H1 (cell line): ENCODE measurements around the gene FOXC2. TPM values are rescaled to one million over a fixed set of nuclear protein-coding genes. Genes with fewer than 3 reads are reported as not detected.

Experiments used
- BACH1 ChIP-seq: IDR thresholded peaks from 2 replicates; pipeline ENCODE4 v1.6.1; 2012; ENCODE audit warnings: low read length, improper control_type of control experiment
- CEBPB ChIP-seq: IDR thresholded peaks from 2 replicates; pipeline ENCODE4 v1.6.1; 2012; ENCODE audit warnings: low read depth, low read length
- CHD1 ChIP-seq: IDR thresholded peaks from 2 replicates; pipeline ENCODE4 v1.6.1; 2012; ENCODE audit warnings: low read depth, low read length, improper control_type of control experiment
- CHD2 ChIP-seq: IDR thresholded peaks from 2 replicates; pipeline ENCODE4 v1.6.1; 2012; ENCODE audit warnings: low read length, improper control_type of control experiment
- CTBP2 ChIP-seq: IDR thresholded peaks from 2 replicates; pipeline ENCODE4 v1.7.0; 2011; ENCODE audit warnings: borderline replicate concordance, mild to moderate bottlenecking, moderate library complexity, mixed read lengths, low read length; ENCODE audit not compliant: insufficient read depth, insufficient read length
- GTF2F1 ChIP-seq: IDR thresholded peaks from 2 replicates; pipeline ENCODE4 v1.6.1; 2012; ENCODE audit warnings: low read depth, low read length, improper control_type of control experiment, borderline replicate concordance
- KDM1A ChIP-seq: fragments of 200-600, 300-600 bp; sonication (generic); IDR thresholded peaks from 2 replicates; pipeline ENCODE4 v1.7.1; 2016; ENCODE audit warnings: mild to moderate bottlenecking, low read length, borderline replicate concordance
- MAFK ChIP-seq: IDR thresholded peaks from 2 replicates; pipeline ENCODE4 v1.6.1; 2012; ENCODE audit warnings: low read depth, mild to moderate bottlenecking, improper control_type of control experiment, low read length
- SIN3A ChIP-seq, 2 experiments: IDR thresholded peaks in 1 of 2; conservative IDR thresholded peaks in 1 of 2; 2 replicates each; pipeline ENCODE4 v1.6.1; 2011 to 2012; ENCODE audit warnings: low read length in 2 of 2, improper control_type of control experiment in 1 of 2, low read depth in 1 of 2, mild to moderate bottlenecking in 1 of 2
- SUZ12 ChIP-seq: fragments of 200-600 bp; sonication (generic); IDR thresholded peaks from 2 replicates; pipeline ENCODE4 v1.6.1; 2012; ENCODE audit warnings: mild to moderate bottlenecking, inconsistent platforms, low read length, moderate library complexity, mixed read lengths
- TAF1 ChIP-seq: IDR thresholded peaks from 2 replicates; pipeline ENCODE4 v1.6.1; 2011; ENCODE audit warnings: mild to moderate bottlenecking, low read depth, low read length
- YY1 ChIP-seq: IDR thresholded peaks from 2 replicates; pipeline ENCODE4 v1.6.1; 2011; ENCODE audit warnings: low read depth, mild to moderate bottlenecking, low read length
- polyA plus RNA-seq, 7 experiments: library from polyadenylated mRNA; depleted of rRNA in 3 of 7; stranded (reverse) in 5 of 7; unstranded in 2 of 7; fragments of >200 nt in 5 of 7; fragments of 200-250 nt in 2 of 7; gene quantifications; 1 replicate in 5 of 7; 2 replicates in 1 of 7; 4 replicates in 1 of 7; pipeline versions ENCODE4 v1.2.1 to v1.2.3, GENCODE V29; 2011 to 2013; ENCODE audit warnings: missing spikeins in 2 of 7, mixed read lengths in 2 of 7
- total RNA-seq: library from RNA; stranded (reverse); fragmentation: NEBNext Ultra II Directional; extraction: Animal tissue kit (Norgen Biotek cat#: 25700); gene quantifications from 2 replicates; pipeline ENCODE4 v1.2.1, GENCODE V29; 2021
- TF ChIP-seq, protein P1 (sequence below): fragments of 300-600 bp; sonication (generic); IDR thresholded peaks from 2 replicates; pipeline ENCODE4 v1.7.1; 2012; ENCODE audit warnings: low read length, moderate library complexity, mild to moderate bottlenecking, inconsistent platforms; ENCODE audit not compliant: insufficient replicate concordance

The FOXC2 gene
- total and polyA plus RNA-seq, 2 of the 8 experiments (the other 6 are each of a cell fraction or from before 2014, with no cell fraction given): 0.09 TPM; not detected in 1

DNA sequence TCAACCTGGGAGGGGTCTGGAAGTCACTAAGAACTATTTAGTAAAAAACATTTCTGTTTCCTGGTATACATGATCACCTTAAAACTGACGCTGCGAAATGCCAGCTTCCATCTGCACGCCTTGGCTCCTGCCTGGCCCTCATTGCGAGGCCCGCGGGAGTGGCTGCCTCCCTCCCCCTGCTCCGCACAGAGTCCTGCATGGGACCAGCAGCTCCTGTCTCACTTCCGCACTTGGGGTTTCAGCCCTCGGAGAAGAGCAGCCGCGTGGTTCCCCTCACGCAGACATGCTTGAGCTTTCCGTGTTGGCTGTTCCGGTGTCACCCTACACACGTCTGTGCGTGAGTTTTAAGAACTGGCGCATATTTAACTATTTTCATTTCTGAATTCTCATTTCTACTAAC is 30.0 kb upstream of the FOXC2 start (continued):
- TF ChIP-seq, protein P1, sequence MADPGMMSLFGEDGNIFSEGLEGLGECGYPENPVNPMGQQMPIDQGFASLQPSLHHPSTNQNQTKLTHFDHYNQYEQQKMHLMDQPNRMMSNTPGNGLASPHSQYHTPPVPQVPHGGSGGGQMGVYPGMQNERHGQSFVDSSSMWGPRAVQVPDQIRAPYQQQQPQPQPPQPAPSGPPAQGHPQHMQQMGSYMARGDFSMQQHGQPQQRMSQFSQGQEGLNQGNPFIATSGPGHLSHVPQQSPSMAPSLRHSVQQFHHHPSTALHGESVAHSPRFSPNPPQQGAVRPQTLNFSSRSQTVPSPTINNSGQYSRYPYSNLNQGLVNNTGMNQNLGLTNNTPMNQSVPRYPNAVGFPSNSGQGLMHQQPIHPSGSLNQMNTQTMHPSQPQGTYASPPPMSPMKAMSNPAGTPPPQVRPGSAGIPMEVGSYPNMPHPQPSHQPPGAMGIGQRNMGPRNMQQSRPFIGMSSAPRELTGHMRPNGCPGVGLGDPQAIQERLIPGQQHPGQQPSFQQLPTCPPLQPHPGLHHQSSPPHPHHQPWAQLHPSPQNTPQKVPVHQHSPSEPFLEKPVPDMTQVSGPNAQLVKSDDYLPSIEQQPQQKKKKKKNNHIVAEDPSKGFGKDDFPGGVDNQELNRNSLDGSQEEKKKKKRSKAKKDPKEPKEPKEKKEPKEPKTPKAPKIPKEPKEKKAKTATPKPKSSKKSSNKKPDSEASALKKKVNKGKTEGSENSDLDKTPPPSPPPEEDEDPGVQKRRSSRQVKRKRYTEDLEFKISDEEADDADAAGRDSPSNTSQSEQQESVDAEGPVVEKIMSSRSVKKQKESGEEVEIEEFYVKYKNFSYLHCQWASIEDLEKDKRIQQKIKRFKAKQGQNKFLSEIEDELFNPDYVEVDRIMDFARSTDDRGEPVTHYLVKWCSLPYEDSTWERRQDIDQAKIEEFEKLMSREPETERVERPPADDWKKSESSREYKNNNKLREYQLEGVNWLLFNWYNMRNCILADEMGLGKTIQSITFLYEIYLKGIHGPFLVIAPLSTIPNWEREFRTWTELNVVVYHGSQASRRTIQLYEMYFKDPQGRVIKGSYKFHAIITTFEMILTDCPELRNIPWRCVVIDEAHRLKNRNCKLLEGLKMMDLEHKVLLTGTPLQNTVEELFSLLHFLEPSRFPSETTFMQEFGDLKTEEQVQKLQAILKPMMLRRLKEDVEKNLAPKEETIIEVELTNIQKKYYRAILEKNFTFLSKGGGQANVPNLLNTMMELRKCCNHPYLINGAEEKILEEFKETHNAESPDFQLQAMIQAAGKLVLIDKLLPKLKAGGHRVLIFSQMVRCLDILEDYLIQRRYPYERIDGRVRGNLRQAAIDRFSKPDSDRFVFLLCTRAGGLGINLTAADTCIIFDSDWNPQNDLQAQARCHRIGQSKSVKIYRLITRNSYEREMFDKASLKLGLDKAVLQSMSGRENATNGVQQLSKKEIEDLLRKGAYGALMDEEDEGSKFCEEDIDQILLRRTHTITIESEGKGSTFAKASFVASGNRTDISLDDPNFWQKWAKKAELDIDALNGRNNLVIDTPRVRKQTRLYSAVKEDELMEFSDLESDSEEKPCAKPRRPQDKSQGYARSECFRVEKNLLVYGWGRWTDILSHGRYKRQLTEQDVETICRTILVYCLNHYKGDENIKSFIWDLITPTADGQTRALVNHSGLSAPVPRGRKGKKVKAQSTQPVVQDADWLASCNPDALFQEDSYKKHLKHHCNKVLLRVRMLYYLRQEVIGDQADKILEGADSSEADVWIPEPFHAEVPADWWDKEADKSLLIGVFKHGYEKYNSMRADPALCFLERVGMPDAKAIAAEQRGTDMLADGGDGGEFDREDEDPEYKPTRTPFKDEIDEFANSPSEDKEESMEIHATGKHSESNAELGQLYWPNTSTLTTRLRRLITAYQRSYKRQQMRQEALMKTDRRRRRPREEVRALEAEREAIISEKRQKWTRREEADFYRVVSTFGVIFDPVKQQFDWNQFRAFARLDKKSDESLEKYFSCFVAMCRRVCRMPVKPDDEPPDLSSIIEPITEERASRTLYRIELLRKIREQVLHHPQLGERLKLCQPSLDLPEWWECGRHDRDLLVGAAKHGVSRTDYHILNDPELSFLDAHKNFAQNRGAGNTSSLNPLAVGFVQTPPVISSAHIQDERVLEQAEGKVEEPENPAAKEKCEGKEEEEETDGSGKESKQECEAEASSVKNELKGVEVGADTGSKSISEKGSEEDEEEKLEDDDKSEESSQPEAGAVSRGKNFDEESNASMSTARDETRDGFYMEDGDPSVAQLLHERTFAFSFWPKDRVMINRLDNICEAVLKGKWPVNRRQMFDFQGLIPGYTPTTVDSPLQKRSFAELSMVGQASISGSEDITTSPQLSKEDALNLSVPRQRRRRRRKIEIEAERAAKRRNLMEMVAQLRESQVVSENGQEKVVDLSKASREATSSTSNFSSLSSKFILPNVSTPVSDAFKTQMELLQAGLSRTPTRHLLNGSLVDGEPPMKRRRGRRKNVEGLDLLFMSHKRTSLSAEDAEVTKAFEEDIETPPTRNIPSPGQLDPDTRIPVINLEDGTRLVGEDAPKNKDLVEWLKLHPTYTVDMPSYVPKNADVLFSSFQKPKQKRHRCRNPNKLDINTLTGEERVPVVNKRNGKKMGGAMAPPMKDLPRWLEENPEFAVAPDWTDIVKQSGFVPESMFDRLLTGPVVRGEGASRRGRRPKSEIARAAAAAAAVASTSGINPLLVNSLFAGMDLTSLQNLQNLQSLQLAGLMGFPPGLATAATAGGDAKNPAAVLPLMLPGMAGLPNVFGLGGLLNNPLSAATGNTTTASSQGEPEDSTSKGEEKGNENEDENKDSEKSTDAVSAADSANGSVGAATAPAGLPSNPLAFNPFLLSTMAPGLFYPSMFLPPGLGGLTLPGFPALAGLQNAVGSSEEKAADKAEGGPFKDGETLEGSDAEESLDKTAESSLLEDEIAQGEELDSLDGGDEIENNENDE: no peak
- TF ChIP-seq GTF2F1: no peak
- TF ChIP-seq CHD2: no peak
- TF ChIP-seq CTBP2: no peak
- no peak for TF ChIP-seq SUZ12
- TF ChIP-seq YY1: no peak
- no peak for TF ChIP-seq BACH1
- TF ChIP-seq SIN3A (conservative IDR thresholded peaks at IDR 0.05 in 1 of 2, IDR thresholded peaks at IDR 0.05 in 1 of 2; ENCODE audit: low read depth in 1 of 2, low read length in 2 of 2): no peak
- TF ChIP-seq MAFK: no peak
- no peak for TF ChIP-seq CEBPB
- no peak for TF ChIP-seq KDM1A
- no peak for TF ChIP-seq TAF1
- no peak for TF ChIP-seq CHD1
